ELR (cell line): ENCODE data around the gene PDZD2.
"Not testable (repeated sequence)": the region's sequence is repeated elsewhere in the genome, so short reads cannot be mapped to it uniquely, and the experiment has no call there.

Experiments used
- DNase-seq: peaks from one replicate; pipeline ENCODE4 v3.0.0-alpha.2; 2015; ENCODE audit warnings: low read depth

The PDZD2 gene

GRCh38 chr5:31691408-31691807 lies 52.5 kb downstream of the PDZD2 start:
- not testable (repeated sequence) for DNase-seq

DNA sequence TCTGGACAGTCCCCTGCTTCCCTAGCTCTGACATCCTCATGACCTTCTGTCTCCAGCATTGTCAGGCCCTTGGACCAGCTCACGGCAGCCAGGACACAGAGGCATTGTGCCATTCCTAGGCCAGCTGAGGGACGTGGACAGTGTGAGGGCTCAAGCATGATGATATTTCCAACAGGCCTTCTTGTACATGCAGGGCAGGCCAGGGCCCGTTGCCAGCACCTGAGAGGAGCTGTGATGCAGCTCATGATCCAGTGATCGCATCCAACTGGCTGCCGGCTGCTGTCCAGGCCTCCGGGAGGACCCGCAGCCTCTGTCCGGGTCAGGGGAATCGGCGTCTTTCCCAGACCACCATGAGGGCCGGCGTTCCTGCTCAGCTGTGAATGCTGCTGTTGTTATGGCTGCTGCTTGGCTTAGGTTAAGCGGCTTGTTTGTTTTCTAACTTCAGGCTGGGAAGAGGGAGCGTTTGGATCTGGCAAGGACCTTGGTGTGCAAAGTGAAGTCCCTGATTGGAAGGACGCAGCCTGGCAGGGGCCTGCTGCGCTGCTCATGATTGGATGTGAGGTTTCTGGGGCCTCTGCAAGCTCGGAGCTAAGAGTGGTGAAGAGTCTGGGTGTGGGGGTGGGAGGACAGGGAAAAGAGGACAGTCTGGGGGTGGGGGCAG lies 53.8 kb downstream of the PDZD2 start:
- DNase-seq, result no peak

DNA sequence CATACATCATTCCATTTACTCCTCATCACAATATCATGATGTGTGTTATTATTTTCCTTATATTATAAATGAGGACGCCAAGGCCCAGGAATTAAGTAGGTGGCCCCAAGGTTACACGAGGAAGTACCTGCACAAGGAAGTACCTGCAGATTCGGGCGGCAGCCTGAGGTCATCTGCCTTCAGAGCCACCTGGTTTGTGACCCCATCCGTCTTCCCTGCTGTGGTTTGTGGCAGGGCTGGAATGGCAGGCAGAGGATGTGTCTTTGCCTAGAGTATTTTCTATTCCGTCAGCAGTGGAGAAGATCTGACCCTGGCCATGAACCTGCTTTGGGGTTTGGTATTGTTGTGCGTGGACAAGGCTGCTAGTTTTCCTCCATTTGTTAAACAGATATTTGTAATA lies 59.7 kb downstream of the PDZD2 start:
- DNase-seq, result no peak

DNA sequence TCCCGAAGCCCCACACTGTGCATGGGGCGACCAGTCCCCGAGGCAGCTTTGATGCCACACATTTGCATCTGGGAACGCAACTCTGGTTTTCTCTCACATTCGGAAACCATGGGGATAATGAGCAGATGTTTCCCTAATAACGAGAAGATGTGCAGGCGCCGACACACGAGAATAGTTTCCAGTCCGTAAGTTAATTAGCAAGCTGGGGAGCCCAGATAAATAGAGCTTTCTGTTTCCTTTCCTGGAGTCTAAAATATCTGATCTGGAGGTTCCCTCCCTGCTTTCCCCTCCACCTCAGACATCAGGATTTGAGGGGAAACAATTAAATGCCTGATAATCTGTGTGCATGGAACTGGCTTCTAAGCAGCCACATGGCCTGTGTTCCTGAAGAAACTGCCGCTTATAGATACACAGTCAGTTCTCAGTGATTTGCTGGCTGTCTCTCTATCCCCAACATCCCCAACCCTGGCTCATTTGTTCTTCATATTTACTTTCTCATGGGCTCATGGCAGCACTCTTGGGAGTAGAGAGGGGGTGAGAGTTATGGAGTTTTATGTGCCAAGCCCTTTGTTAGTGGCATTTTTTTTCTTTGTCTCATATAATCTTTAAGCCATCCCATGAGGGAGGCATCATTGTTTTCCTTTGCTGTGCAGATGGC lies 62.8 kb downstream of the PDZD2 start:
- no peak for DNase-seq

DNA sequence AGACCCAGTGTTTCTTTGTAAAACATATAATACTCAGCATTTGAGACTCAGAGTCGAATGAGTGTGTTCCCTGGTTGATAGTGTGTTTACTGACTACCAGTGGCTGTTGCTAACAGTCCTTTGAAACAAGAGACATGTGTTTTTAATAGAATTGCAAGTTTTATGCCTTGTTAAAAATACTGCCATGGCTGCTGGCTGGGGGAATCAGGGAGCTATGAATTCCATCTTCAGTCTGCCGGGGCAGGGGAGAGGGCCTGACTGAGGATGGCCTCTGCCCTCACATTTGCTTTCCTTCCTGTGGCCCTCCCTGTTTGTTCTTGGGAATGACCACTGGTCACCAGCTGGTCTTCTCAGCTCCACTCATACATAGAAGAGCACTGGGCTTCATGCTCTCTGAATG lies 63.8 kb downstream of the PDZD2 start:
- DNase-seq, result no peak

GRCh38 chr5:31703757-31704156 lies 64.8 kb downstream of the PDZD2 start:
- DNase-seq, result no peak

DNA sequence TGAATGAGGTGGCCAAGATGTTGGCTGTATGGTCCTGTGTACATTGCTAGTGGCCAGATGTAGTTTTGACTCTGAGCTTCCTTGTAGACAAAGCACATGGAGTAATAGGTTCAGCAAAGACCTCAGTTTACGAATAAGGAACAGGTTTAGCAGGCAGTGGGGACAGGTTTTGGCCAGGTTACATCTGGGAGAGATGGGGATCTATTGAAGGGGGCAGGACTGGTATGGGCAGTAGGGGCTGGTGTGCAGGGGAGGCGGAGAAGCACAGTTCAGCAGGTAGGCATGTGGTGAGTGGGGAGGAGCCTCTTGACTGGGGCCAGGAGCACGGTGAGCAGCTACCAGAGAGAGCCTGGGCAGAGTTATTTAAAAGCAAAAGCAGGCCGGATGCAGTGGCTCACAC lies 67.3 kb downstream of the PDZD2 start:
- no peak for DNase-seq

DNA sequence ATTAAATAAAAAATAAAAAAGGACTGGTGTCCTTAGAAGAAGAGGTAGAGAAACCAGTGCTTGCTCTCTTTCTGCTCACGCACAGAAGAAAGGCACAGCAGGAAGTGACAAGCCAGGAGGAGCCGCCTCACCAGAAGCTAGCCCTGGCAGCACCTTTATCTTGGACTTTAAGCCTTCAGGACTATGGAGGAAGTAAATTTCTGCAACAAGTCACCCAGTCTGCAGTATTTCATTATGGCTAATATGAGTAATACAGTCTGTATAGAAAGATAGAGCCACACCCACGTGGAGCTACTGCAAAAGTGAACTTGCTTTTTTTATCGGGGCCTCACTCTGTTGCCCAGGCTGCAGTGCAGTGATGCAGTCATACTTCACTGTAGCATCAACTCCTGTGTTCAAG lies 68.4 kb downstream of the PDZD2 start:
- no peak for DNase-seq

DNA sequence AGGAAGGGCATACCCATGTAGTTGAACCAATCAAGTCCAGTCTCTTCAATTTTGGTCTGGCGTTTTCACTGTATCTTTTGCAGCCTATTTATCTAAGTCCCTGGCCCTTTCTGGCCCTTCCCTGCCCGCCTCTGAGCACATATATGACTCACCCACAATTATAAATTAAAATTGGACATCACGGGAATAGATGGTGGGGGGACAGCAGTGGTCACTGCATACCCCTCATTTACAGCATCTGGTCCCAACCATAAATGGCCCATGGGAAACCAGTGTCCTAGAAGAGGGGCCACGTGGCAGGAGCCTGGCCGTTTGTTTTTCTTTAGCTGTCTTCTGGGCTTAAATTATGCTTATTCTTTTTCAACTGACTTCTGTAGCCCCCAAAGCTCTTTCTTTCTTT lies 69.2 kb downstream of the PDZD2 start:
- no peak for DNase-seq

GRCh38 chr5:31711363-31711762 lies 72.4 kb downstream of the PDZD2 start:
- no peak for DNase-seq

GRCh38 chr5:31711935-31712592 lies 73.1 kb downstream of the PDZD2 start:
- DNase-seq, result no peak

DNA sequence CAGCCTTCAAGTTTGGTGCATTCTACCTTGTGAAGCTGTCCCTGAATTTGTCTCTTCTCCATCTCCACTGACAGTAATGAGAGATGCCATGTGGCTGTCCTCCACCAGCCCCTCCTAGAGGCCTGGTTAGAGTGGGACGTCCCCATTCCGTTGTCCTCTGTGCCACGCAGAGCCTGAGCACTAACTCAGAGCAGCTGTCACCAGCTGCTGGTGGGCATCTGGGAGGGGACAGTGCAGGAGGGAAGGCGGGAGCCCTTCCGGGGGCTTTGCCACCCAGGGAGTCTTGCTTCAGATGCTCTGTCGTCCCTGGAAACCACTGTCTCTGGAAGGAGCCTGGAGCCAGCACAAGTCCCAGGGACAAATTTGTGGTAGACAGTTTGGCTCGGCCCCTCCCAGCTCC lies 78.6 kb downstream of the PDZD2 start:
- no peak for DNase-seq

GRCh38 chr5:31720004-31720403 lies 81.1 kb downstream of the PDZD2 start:
- DNase-seq, result no peak

- DNase-seq, result no peak
These were observed 81.9 kb downstream of the PDZD2 start for GRCh38 chr5:31720811-31721345.

- DNase-seq, result no peak
These were observed 83.2 kb downstream of the PDZD2 start for GRCh38 chr5:31722111-31722510.

DNA sequence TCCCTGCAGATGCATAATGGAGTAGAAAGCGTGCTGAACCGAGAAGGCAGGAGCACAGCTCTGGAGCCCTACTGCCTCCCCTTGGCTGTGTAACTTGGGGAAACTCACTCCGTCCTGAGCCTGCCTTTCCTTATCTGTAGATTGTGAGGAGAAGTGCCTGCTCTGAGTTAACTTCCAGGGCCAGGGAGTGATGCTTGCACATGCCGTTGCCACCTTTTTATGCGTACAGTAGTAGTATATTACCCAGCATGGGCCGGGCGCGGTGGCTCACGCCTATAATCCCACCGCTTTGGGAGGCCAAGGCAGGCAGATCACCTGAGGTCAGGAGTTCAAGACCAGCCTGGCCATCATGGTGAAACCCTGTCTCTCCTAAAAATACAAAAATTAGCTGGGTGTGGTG lies 87.1 kb downstream of the PDZD2 start:
- no peak for DNase-seq

- DNase-seq, result no peak
These were observed 88.0 kb downstream of the PDZD2 start for GRCh38 chr5:31726952-31727351.

GRCh38 chr5:31728039-31728438 lies 89.1 kb downstream of the PDZD2 start:
- DNase-seq, result no peak

DNA sequence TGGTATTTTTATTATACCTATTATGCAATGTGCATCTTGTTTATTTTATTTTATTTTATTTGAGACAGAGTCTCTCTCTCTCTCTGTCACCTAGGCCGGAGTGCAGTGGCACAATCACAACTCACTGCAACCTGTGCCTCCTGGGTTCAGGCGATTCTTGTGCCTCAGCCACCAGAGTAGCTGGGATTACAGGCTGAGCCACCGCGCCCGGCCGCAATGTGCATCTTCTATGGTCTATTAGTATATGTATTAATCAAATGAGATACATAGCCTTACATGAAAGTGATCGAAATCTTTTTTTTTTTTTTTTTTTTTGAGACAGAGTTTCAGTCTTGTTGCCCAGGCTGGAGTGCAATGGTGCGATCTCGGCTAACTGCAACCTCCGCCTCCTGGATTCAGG lies 89.9 kb downstream of the PDZD2 start:
- DNase-seq, result not testable (repeated sequence)

- no peak for DNase-seq
These were observed 91.2 kb downstream of the PDZD2 start for GRCh38 chr5:31730139-31730538.

GRCh38 chr5:31731016-31731415 lies 92.1 kb downstream of the PDZD2 start:
- no peak for DNase-seq

- DNase-seq, result no peak
These were observed 92.9 kb downstream of the PDZD2 start for GRCh38 chr5:31731710-31732301.

GRCh38 chr5:31732821-31733220 lies 93.9 kb downstream of the PDZD2 start:
- not testable (repeated sequence) for DNase-seq
